HG03039 (cell line): Measurements from ENCODE around the gene IGFL3.

Experiments used
- ATAC-seq: cut with Tn5 transposase; IDR thresholded peaks from one replicate; pipeline ENCODE4 v1.9.1; 2021; ENCODE audit warnings: mild to moderate bottlenecking, moderate library complexity; ENCODE audit not compliant: unreplicated experiment

IGFL3 gene

GRCh38 chr19:46077815-46078167 is 46.7 kb downstream of the IGFL3 start:
- no peak for ATAC-seq

- ATAC-seq: no peak
Observed at GRCh38 chr19:46076951-46077814, 47.3 kb downstream of the IGFL3 start.

- no peak for ATAC-seq
Observed at GRCh38 chr19:46076031-46076880, 48.2 kb downstream of the IGFL3 start.

GRCh38 chr19:46073268-46073922 is 51.1 kb downstream of the IGFL3 start:
- ATAC-seq: no peak
